SK-N-SH treated with all-trans-retinoic acid at 6 μM for 48 hours (cell line): ENCODE data around the gene YES1.

Experiments used
- CREB5 ChIP-seq: fragments of 250-450 bp; sonication (Bioruptor Pico); IDR thresholded peaks from 2 replicates; pipeline ENCODE4 v1.5.1; 2020; ENCODE audit warnings: low read depth, mild to moderate bottlenecking, moderate library complexity
- GLIS3 ChIP-seq: fragments of 250-450 bp; sonication (Bioruptor Pico); IDR thresholded peaks from 2 replicates; pipeline ENCODE4 v1.5.0; 2020; ENCODE audit warnings: mild to moderate bottlenecking, moderate library complexity
- ISL1 ChIP-seq: fragments of 250-450 bp; sonication (Bioruptor Pico); IDR thresholded peaks from 2 replicates; pipeline ENCODE4 v2.1.2; 2022; ENCODE audit warnings: mild to moderate bottlenecking, moderate library complexity
- PATZ1 ChIP-seq: fragments of 250-450 bp; sonication (Bioruptor Pico); IDR thresholded peaks from 2 replicates; pipeline ENCODE4 v1.8.0; 2020; ENCODE audit warnings: mild to moderate bottlenecking, moderate library complexity, borderline replicate concordance
- TOX ChIP-seq: fragments of 250-450 bp; sonication (Bioruptor Pico); IDR thresholded peaks from 2 replicates; pipeline ENCODE4 v1.8.0; 2021; ENCODE audit warnings: mild to moderate bottlenecking, moderate library complexity, borderline replicate concordance
- ZC3H10 ChIP-seq: fragments of 250-450 bp; sonication (Bioruptor Pico); IDR thresholded peaks from 2 replicates; pipeline ENCODE4 v1.5.1; 2021; ENCODE audit warnings: mild to moderate bottlenecking, moderate library complexity

- TF ChIP-seq PATZ1 (CRISPR knock-in tag) (no peak), CREB5 (CRISPR knock-in tag) (no peak), ZC3H10 (CRISPR knock-in tag) (no peak), ISL1 (CRISPR knock-in tag) (no peak), GLIS3 (CRISPR knock-in tag) (no peak), TOX (CRISPR knock-in tag) (no peak)
These were observed 33.2 kb upstream of the YES1 start for GRCh38 chr18:845152-845819.
